GM23338 (cell line): Measurements from ENCODE around the gene C1orf198. TPM values are rescaled to one million over a fixed set of nuclear protein-coding genes. Genes with fewer than 3 reads are reported as not detected.

Experiments used
- ATAC-seq: fragments of 200-7000 bp; cut with Tn5 transposase; 3 replicates; pipeline ENCODE4 v1.9.1; 2020
- DNase-seq: peaks from one replicate; pipeline ENCODE4 v3.0.0-alpha.2; 2015; ENCODE audit warnings: low spot score
- H2AFZ ChIP-seq: fragments of 200-600 bp; sonication (generic); 2 replicates; pipeline ENCODE4 v1.8.0; 2016; ENCODE audit warnings: antibody characterized with exemption, mild to moderate bottlenecking, moderate library complexity
- H3F3A ChIP-seq: fragments of 200-600 bp; sonication (generic); replicated peaks from 2 replicates; pipeline ENCODE4 v1.8.0; 2017; ENCODE audit warnings: antibody characterized with exemption, mixed run types, low read depth
- H3K27ac ChIP-seq: fragments of 200-600 bp; sonication (generic); 2 replicates; pipeline ENCODE4 v1.6.1; 2016; ENCODE audit warnings: low read depth
- H3K27me3 ChIP-seq: fragments of 200-600 bp; sonication (generic); 2 replicates; pipeline ENCODE4 v1.8.0; 2016; ENCODE audit warnings: mild to moderate bottlenecking, mixed run types, moderate library complexity; ENCODE audit not compliant: insufficient read depth
- H3K36me3 ChIP-seq: fragments of 200-600 bp; sonication (generic); 2 replicates; pipeline ENCODE4 v1.8.0; 2016; ENCODE audit warnings: mild to moderate bottlenecking; ENCODE audit not compliant: insufficient read depth
- H3K4me1 ChIP-seq: fragments of 200-600 bp; sonication (generic); 2 replicates; pipeline ENCODE4 v1.8.0; 2016; ENCODE audit warnings: mild to moderate bottlenecking, moderate library complexity; ENCODE audit not compliant: insufficient read depth
- H3K4me2 ChIP-seq: fragments of 200-600 bp; sonication (generic); 2 replicates; pipeline ENCODE4 v1.7.1; 2017; ENCODE audit warnings: mixed run types
- H3K4me3 ChIP-seq: fragments of 200-600 bp; sonication (generic); 2 replicates; pipeline ENCODE4 v1.6.1; 2016; ENCODE audit warnings: mixed run types
- H3K79me2 ChIP-seq: fragments of 200-600 bp; sonication (generic); replicated peaks from 2 replicates; pipeline ENCODE4 v1.8.0; 2017; ENCODE audit warnings: mild to moderate bottlenecking; ENCODE audit not compliant: insufficient read depth
- H3K9me2 ChIP-seq: fragments of 200-600 bp; sonication (generic); 2 replicates; pipeline ENCODE4 v1.8.0; 2017; ENCODE audit not compliant: insufficient read depth
- H4K20me1 ChIP-seq: fragments of 200-600 bp; sonication (generic); replicated peaks from 2 replicates; pipeline ENCODE4 v1.8.0; 2017; ENCODE audit warnings: mild to moderate bottlenecking; ENCODE audit not compliant: insufficient read depth
- H3K27ac Mint-ChIP-seq: 2 replicates; pipeline ENCODE4 v1.8.0; 2020; ENCODE audit warnings: inconsistent platforms, mild to moderate bottlenecking, moderate library complexity, mixed read lengths
- H3K27me3 Mint-ChIP-seq: 3 replicates; pipeline ENCODE4 v1.8.0; 2022; ENCODE audit warnings: low read depth, mild to moderate bottlenecking, moderate library complexity, mixed read lengths, inconsistent platforms; ENCODE audit not compliant: insufficient read depth, poor library complexity
- H3K36me3 Mint-ChIP-seq: 3 replicates; pipeline ENCODE4 v1.8.0; 2021; ENCODE audit warnings: low read depth, mild to moderate bottlenecking, inconsistent platforms, moderate library complexity, mixed read lengths
- H3K4me1 Mint-ChIP-seq: 3 replicates; pipeline ENCODE4 v1.8.0; 2020; ENCODE audit warnings: mild to moderate bottlenecking, inconsistent platforms, mixed read lengths
- H3K4me3 Mint-ChIP-seq: 3 replicates; pipeline ENCODE4 v1.8.0; 2021; ENCODE audit warnings: moderate library complexity, mild to moderate bottlenecking, inconsistent platforms, mixed read lengths
- H3K9me3 Mint-ChIP-seq: 3 replicates; pipeline ENCODE4 v1.8.0; 2020; ENCODE audit warnings: moderate library complexity, mild to moderate bottlenecking, inconsistent platforms, mixed read lengths
- CREB1 ChIP-seq: fragments of 250-450 bp; sonication (Bioruptor Pico); IDR thresholded peaks from 2 replicates; pipeline ENCODE4 v1.5.0; 2020; ENCODE audit warnings: low read depth, mild to moderate bottlenecking, moderate library complexity
- EZH2 ChIP-seq: fragments of 200-600 bp; sonication (generic); IDR thresholded peaks from one replicate; pipeline ENCODE4 v1.8.0; 2017; ENCODE audit warnings: antibody characterized with exemption, mild to moderate bottlenecking, low read depth; ENCODE audit not compliant: unreplicated experiment
- EZH2phosphoT487 ChIP-seq: fragments of 200-600 bp; sonication (generic); IDR thresholded peaks from one replicate; pipeline ENCODE4 v1.8.1; 2018; ENCODE audit warnings: antibody characterized with exemption; ENCODE audit not compliant: unreplicated experiment
- JUNB ChIP-seq: IDR thresholded peaks from one replicate; pipeline ENCODE4 v1.6.1; 2016; ENCODE audit warnings: antibody characterized with exemption; ENCODE audit not compliant: unreplicated experiment
- NANOG ChIP-seq: IDR thresholded peaks from 2 replicates; pipeline ENCODE4 v1.6.1; 2016; ENCODE audit warnings: antibody characterized with exemption, borderline replicate concordance
- POLR2AphosphoS5 ChIP-seq: IDR thresholded peaks from 2 replicates; pipeline ENCODE4 v1.6.1; 2016; ENCODE audit warnings: antibody characterized with exemption, low read depth
- STAT1 ChIP-seq: IDR thresholded peaks from one replicate; pipeline ENCODE4 v1.6.1; 2016; ENCODE audit warnings: antibody characterized with exemption; ENCODE audit not compliant: unreplicated experiment
- ZNF114 ChIP-seq: fragments of 250-450 bp; sonication (Bioruptor Pico); IDR thresholded peaks from 2 replicates; pipeline ENCODE4 v1.5.0; 2020; ENCODE audit warnings: mild to moderate bottlenecking, moderate library complexity
- ZNF331 ChIP-seq: fragments of 250-450 bp; sonication (Bioruptor Pico); IDR thresholded peaks from 2 replicates; pipeline ENCODE4 v1.5.0; 2020; ENCODE audit warnings: low read depth, mild to moderate bottlenecking, moderate library complexity
- ZNF462 ChIP-seq: fragments of 250-450 bp; sonication (Bioruptor Pico); IDR thresholded peaks from 2 replicates; pipeline ENCODE4 v1.5.0; 2020; ENCODE audit warnings: mild to moderate bottlenecking, moderate library complexity
- polyA plus RNA-seq: library from polyadenylated mRNA; unstranded; fragments of >200 nt; fragmentation: Nextera tagmentation; extraction: Ambion mirVana; gene quantifications from 2 replicates; pipeline ENCODE4 v1.2.1, GENCODE V29; 2016
- total RNA-seq: library from RNA; depleted of rRNA; stranded (reverse); fragments of >200 nt; shearing (Covaris generic); gene quantifications from 2 replicates; pipeline ENCODE4 v1.2.3, GENCODE V29; 2014
- TF ChIP-seq, protein P1 (sequence below): IDR thresholded peaks from 2 replicates; pipeline ENCODE4 v1.6.1; 2016; ENCODE audit warnings: antibody characterized with exemption
- TF ChIP-seq, protein P2 (sequence below): IDR thresholded peaks from one replicate; pipeline ENCODE4 v1.6.1; 2018; ENCODE audit warnings: antibody characterized with exemption; ENCODE audit not compliant: unreplicated experiment

C1orf198 gene
- total and polyA plus RNA-seq, 2 experiments from 2014 or later, result 14.9 to 46.6 TPM

DNA sequence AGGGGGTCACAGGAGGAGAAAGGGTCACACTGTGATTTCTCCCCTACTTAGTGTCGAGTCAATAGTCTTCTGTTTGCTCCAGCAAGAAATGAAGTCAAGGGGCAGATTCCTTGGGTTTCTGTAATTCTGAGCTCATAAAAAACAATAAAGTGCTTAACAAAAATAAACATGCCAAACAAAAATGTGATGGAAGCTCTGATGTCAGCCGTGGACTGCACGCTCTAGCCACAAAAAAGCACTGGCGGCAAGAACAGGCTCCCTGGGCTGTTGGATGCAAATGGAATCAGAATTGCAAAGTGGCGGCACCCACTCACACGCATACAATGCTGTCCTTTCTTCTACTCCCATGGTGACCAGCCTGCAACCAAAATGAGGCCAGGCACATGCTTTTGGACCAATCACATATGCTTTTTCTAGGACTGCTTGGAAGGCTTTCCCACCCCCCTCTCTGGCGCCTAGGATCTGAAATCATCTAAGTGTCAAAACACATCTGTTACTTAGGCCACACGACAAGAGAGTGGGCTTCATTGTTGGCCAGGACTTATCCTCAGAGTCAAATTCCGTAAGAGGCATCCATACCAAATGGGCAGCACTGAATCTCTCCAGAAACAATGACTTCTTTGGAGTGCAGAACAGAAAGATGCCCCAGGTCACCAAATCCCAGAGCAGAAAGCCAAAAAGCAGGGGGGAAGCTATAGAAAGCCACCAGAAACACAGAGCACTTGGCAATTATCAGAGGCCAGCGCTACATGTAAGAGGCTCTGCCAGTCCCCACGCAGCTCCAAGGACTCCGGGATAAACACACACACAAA is 9.2 kb downstream of the C1orf198 start:
- no peak overlapping the region for H3K27ac ChIP-seq
- H3K36me3 Mint-ChIP-seq, result peaks cover 23% of the 10 kb centered on the region
- H2AFZ ChIP-seq, result no peak overlapping the region
- no peaks in the 10 kb centered on the region for H3K27me3 ChIP-seq
- H3K4me3 Mint-ChIP-seq, result no peak overlapping the region
- H3K4me1 Mint-ChIP-seq, result peaks cover 62% of the 10 kb centered on the region
- H4K20me1 ChIP-seq, result peaks cover 32% of the 10 kb centered on the region; the same call in 1 of the 2 replicates
- no peak overlapping the region for H3K4me2 ChIP-seq
- no peak for ATAC-seq
- peaks cover 81% of the 10 kb centered on the region for H3K79me2 ChIP-seq
- H3K9me3 Mint-ChIP-seq, result no peaks in the 10 kb centered on the region
- TF ChIP-seq ZNF462 (CRISPR knock-in tag) (no peak), JUNB (no peak), ZNF331 (no peak), CREB1 (no peak), EZH2phosphoT487 (no peak), NANOG (no peak), POLR2AphosphoS5 (no peak), EZH2 (no peak), STAT1 (no peak), ZNF114 (no peak)
- TF ChIP-seq, protein P1, sequence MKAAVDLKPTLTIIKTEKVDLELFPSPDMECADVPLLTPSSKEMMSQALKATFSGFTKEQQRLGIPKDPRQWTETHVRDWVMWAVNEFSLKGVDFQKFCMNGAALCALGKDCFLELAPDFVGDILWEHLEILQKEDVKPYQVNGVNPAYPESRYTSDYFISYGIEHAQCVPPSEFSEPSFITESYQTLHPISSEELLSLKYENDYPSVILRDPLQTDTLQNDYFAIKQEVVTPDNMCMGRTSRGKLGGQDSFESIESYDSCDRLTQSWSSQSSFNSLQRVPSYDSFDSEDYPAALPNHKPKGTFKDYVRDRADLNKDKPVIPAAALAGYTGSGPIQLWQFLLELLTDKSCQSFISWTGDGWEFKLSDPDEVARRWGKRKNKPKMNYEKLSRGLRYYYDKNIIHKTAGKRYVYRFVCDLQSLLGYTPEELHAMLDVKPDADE, result no peak
- TF ChIP-seq, protein P2, sequence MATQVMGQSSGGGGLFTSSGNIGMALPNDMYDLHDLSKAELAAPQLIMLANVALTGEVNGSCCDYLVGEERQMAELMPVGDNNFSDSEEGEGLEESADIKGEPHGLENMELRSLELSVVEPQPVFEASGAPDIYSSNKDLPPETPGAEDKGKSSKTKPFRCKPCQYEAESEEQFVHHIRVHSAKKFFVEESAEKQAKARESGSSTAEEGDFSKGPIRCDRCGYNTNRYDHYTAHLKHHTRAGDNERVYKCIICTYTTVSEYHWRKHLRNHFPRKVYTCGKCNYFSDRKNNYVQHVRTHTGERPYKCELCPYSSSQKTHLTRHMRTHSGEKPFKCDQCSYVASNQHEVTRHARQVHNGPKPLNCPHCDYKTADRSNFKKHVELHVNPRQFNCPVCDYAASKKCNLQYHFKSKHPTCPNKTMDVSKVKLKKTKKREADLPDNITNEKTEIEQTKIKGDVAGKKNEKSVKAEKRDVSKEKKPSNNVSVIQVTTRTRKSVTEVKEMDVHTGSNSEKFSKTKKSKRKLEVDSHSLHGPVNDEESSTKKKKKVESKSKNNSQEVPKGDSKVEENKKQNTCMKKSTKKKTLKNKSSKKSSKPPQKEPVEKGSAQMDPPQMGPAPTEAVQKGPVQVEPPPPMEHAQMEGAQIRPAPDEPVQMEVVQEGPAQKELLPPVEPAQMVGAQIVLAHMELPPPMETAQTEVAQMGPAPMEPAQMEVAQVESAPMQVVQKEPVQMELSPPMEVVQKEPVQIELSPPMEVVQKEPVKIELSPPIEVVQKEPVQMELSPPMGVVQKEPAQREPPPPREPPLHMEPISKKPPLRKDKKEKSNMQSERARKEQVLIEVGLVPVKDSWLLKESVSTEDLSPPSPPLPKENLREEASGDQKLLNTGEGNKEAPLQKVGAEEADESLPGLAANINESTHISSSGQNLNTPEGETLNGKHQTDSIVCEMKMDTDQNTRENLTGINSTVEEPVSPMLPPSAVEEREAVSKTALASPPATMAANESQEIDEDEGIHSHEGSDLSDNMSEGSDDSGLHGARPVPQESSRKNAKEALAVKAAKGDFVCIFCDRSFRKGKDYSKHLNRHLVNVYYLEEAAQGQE, result no peak
- peaks cover 3% of the 10 kb centered on the region; the same call in 1 of the 2 replicates for H3K9me2 ChIP-seq
- no peak overlapping the region for H3K27ac Mint-ChIP-seq
- peaks cover 31% of the 10 kb centered on the region for H3K4me1 ChIP-seq
- no peaks in the 10 kb centered on the region for H3F3A ChIP-seq
- DNase-seq, result no peak
- no peaks in the 10 kb centered on the region for H3K27me3 Mint-ChIP-seq
- H3K36me3 ChIP-seq, result peaks cover 3% of the 10 kb centered on the region; the same call in 1 of the 2 replicates
- H3K4me3 ChIP-seq, result no peak overlapping the region
